KG1 (cell line): ENCODE results near the gene BACH2.
"Not testable (repeated sequence)": the region's sequence is repeated elsewhere in the genome, so short reads cannot be mapped to it uniquely, and the experiment has no call there.

ENCODE experiments used
- DNase-seq: peaks from one replicate; lab custom pipeline; 2025; lab: John Stamatoyannopoulos, UW

Gene BACH2

GRCh38 chr6:90124874-90125510 is 171.7 kb downstream of the BACH2 start:
- DNase-seq, result no peak

- DNase-seq, result no peak
These were observed 172.8 kb downstream of the BACH2 start for GRCh38 chr6:90123831-90124230.

GRCh38 chr6:90121982-90122381 is 174.7 kb downstream of the BACH2 start:
- DNase-seq, result no peak

GRCh38 chr6:90120327-90120726 is 176.3 kb downstream of the BACH2 start:
- no peak for DNase-seq

GRCh38 chr6:90119618-90120017 is 177.0 kb downstream of the BACH2 start:
- no peak for DNase-seq

GRCh38 chr6:90118581-90118980 is 178.1 kb downstream of the BACH2 start:
- no peak for DNase-seq

- no peak for DNase-seq
These were observed 178.6 kb downstream of the BACH2 start for GRCh38 chr6:90118069-90118468.

GRCh38 chr6:90116126-90116525 is 180.5 kb downstream of the BACH2 start:
- not testable (repeated sequence) for DNase-seq

- DNase-seq, result no peak
These were observed 183.3 kb downstream of the BACH2 start for GRCh38 chr6:90113389-90113788.

GRCh38 chr6:90111387-90111786 is 185.3 kb downstream of the BACH2 start:
- no peak for DNase-seq

- DNase-seq, result no peak
These were observed 185.7 kb downstream of the BACH2 start for GRCh38 chr6:90110971-90111370.

GRCh38 chr6:90109141-90109540 is 187.5 kb downstream of the BACH2 start:
- no peak for DNase-seq

- DNase-seq, result no peak
These were observed 188.8 kb downstream of the BACH2 start for GRCh38 chr6:90107771-90108282.

- no peak for DNase-seq
These were observed 189.3 kb downstream of the BACH2 start for GRCh38 chr6:90107371-90107770.

- DNase-seq, result no peak
These were observed 190.2 kb downstream of the BACH2 start for GRCh38 chr6:90106449-90106848.

GRCh38 chr6:90105506-90106170 is 191.0 kb downstream of the BACH2 start:
- peak; percentile 12 for DNase-seq

GRCh38 chr6:90103056-90103800 is 193.4 kb downstream of the BACH2 start:
- no peak for DNase-seq

- DNase-seq, result no peak
These were observed 195.2 kb downstream of the BACH2 start for GRCh38 chr6:90101403-90101802.

GRCh38 chr6:90100059-90100665 is 196.5 kb downstream of the BACH2 start:
- DNase-seq, result no peak

- DNase-seq, result no peak
These were observed 198.0 kb downstream of the BACH2 start for GRCh38 chr6:90098627-90099026.

- no peak for DNase-seq
These were observed 198.6 kb downstream of the BACH2 start for GRCh38 chr6:90098001-90098531.

GRCh38 chr6:90097356-90097755 is 199.3 kb downstream of the BACH2 start:
- no peak for DNase-seq
